ENCODE data around the gene SCN5A.

SCN5A gene

GRCh38 chr3:38647217-38647970 is 2.1 kb downstream of the SCN5A start:
- no peak for DNase-seq

GRCh38 chr3:38646630-38647029 is 2.9 kb downstream of the SCN5A start:
- DNase-seq, result peak; percentile 33

- no peak for DNase-seq
Measured at GRCh38 chr3:38646062-38646461, 3.4 kb downstream of the SCN5A start.

GRCh38 chr3:38645601-38646000 is 3.9 kb downstream of the SCN5A start:
- no peak for DNase-seq

- DNase-seq, result no peak
Measured at GRCh38 chr3:38645076-38645475, 4.4 kb downstream of the SCN5A start.

- no peak for DNase-seq
Measured at GRCh38 chr3:38644662-38645053, 4.8 kb downstream of the SCN5A start.

GRCh38 chr3:38644016-38644661 is 5.3 kb downstream of the SCN5A start:
- DNase-seq, result no peak

DNA sequence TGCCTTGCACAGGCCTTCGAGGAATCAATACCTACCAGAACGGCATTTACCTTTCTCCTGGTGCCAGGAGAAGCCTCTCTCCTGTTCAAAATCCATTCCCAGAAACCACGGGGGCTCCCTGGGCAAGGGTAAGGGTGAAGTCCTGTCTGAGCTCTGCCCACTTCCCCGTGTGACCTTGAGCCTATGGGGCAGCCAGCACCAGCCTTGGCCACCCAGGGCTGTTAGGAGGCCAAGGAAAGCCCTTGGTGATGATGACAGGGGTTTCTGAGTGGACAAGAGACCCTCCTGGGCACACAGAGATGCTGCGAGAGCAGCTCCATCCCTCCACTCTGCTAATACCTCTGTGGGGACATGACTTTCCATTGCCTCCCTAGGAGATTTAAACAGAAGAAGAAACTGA is 5.9 kb downstream of the SCN5A start:
- DNase-seq, result no peak

- no peak for DNase-seq
Measured at GRCh38 chr3:38643090-38643489, 6.4 kb downstream of the SCN5A start.

DNA sequence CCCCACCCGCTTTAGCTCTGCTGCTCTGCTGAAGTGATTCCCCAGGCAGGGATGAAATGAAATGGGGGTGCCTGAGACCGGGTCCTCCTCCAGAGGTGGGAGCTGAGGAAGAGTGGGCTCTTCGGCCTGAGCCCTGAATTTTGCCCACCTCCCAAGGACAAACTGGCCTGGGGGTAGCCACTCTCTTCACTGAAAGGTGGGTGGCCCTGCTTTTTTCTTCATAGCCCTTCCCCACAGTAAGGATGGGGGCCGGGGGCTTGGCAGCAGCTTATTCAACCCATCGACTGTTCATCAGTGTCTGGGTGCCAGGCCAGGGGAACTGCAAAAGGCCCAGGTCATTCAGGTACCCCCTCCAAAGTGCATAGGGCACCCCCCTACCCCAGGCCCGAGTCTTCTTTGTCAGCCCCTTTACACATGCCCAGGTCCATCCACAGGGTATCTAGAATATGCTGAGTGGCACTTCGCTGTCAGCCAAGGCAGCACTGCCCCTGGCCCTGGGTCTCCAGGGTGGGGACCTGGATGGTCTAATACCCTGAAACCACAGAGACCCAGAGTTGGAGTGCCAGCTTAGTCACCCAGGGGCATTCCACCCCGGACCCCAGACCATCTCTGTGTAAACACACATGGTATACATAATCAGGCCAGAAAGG is 7.9 kb downstream of the SCN5A start:
- DNase-seq, result no peak

DNA sequence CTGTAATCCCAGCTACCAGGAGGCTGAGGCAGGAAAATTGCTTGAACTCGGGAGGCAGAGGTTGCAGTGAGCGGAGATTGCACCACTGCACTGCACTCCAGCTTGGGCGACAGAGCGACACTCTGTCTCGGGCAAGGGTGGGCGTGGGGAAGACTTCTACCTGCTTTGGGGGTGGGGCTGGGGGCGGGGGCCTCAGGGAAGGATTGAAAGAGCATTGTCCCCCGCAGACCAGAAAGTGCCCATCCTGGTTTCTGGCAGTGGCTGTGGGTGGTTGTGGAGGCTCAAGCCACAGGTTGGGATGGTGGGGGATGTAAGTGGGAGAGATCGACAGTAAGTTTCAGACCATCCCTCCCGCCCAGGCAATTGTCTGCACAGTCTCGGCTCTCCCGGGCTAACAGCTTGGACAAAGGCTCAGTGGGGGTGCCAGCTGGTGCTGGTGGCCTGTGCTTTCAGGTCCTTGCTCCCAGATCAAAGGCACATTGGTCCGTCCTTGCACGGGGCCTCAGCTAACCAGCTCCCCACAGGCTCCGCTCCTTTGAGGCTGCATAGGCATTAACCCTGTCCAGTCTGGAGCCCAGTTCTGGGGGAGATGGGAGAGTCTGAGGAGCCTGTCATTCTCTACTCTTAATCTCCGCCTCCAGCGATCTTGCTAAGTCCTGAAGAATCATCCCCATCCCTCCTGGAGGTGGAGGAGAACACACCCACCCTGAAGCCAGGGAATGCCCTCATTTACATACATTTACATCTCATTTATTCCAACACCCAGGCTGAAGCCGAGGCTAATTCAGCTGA is 8.6 kb downstream of the SCN5A start:
- no peak for DNase-seq

GRCh38 chr3:38638354-38638753 is 11.1 kb downstream of the SCN5A start:
- no peak for DNase-seq

- DNase-seq, result no peak
Measured at GRCh38 chr3:38637906-38638305, 11.6 kb downstream of the SCN5A start.

DNA sequence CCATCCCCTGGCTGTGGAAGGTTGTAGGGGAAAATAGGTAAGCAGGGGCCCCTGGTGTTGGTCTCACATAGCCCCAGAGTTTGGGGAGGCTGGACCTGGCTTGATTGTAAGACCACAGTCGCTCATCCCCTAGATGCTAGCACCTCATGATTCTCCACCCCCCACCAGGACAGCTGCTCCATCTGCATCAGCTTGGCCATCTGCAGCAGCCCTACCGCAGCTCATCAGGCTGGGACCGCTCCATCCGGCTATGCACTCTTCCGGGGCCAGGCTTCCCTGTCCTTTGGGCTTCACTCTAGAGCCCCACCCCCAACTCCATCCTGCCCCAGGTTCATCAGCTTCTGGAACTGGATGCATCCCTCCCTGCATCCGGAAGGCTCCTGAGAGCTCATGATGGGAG is 12.6 kb downstream of the SCN5A start:
- no peak for DNase-seq

DNA sequence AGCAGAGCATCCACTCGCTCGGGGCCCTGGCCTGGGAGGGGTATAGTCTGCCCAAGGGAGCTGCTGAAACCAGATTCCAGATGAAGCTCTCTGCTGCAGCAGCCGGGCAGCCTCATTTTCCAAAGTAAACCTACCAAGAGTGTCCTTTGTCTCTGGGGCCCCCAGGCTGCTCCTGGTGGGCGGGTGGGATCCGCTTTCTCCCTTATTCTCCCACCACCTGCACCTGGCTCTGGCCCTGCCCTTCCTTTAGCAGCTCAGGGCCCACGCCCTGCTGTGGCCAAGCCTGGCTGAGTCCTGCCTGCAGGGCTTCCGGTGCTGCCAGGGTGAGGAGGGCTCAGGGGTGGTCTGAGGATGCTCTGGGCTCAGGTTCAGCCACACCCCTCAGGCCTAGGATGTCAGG is 13.0 kb downstream of the SCN5A start:
- DNase-seq, result no peak

- DNase-seq, result no peak
Measured at GRCh38 chr3:38634111-38634510, 15.4 kb downstream of the SCN5A start.

DNA sequence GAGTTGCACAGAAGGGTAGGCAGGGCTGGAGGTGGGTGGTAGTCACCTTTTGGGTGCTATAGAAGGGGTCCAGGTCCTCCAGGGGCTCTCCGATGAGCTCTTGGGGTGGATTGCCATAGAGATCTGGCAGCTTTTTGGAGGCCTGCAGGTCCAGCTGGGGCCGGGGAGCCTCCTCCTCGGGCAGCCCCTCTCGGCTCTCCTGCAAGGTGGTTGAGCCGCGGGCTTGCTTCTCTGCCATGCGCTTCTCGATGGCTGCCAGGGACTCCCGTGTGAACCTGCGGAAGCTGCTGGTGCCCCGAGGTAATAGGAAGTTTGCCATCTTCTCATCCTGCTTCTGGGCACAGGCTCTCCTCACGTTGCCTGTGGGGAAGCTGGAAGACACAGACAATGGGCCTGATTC is 16.5 kb downstream of the SCN5A start:
- no peak for DNase-seq

DNA sequence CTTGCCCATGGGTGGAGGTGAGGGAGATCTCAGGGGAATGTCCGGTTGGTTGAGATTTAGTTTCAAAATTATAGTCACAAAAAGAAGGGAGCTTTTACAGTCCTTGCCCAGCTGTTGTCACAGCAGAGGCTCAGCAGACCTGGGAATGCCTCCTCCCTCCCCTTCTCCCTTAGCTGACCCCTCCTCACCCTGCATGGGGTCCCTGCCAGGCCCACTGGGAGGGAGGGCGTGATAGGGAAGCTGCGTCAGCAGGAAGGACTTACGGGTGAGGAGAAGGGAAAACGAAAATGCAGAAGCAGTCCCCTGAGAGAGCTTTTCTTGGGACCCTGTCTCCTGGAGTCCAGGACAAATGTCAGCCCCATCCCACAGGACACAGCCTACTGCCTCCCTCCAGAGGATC is 18.9 kb downstream of the SCN5A start:
- no peak for DNase-seq

DNA sequence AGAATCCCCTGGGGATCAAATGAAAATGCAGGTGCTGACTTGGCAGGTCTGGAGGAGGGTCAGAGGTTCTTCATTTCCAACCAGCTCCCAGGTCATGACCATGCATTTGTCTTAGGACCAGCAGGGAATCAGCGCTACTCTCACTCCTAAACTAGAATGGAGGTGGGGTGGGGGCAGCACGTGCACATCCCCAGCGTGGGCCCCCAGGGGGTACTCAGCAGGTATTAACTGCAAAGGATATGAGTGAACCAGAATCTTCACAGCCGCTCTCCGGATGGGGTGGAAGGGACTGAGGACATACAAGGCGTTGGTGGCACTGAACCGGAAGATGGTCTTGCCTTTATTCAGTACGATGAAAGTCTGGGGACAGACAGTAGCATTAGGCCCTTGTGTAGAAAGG is 19.4 kb downstream of the SCN5A start:
- DNase-seq, result no peak

DNA sequence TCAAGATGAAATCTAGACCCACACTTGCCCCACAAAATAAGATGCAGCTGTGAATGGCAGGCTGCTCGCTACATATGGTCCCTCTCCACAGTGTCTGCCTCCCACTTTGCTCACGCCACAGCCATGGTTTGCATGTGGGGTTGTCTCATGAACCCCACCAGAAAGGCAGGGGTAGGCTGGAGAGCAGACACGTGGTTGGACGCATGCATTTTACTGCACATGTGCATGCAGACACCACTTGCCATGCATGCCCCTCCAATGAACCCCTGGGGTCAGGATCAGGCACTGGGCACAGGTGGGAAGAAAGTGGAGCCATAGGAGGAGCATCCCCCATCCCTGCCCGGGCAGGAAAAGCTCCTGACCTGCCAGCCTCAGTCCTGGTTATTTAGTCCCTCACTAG is 20.7 kb downstream of the SCN5A start:
- no peak for DNase-seq

DNA sequence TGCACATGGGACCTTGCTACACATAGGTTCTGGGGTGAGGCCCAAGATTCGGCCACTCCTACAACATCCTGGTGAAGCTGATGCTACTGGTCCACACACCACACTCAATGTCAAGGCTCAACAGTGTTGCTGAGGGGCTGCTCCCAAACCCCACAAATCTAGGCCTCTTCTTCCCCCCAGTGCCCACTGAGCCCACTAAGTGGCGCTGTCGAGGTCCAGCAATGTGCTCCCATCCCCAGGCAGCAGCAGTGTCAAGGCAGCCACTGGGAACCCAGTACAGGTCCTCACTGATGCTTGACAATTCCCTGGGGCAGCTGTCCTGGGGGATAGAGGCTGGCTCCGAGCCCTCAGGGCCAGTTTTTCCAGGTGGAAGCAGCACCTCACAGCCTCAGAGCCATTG is 21.5 kb downstream of the SCN5A start:
- no peak for DNase-seq

DNA sequence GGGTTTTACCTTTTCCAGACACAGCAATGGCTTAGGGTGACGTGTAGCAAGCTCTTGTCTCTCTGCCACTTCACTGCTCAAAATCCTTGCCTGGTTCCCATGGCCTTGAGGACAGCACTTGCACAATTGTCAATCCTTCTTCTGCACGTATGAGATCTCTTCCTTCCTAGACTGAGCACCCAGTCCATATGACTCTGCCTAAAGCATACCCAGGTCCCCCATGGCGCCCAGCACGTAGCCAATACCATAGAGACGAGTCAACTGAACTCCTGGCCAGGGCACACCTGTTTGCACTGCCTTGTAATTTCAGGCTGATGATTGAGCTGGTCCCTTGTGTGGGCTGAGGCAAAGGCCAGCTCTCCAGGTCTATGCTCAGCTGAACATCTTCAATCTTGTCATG is 23.3 kb downstream of the SCN5A start:
- DNase-seq, result no peak

GRCh38 chr3:38623539-38623938 is 25.9 kb downstream of the SCN5A start:
- no peak for DNase-seq

GRCh38 chr3:38622336-38622735 is 27.2 kb downstream of the SCN5A start:
- DNase-seq, result no peak
